ENCODE data around the gene SLC35F3. TPM values are rescaled to one million over a fixed set of nuclear protein-coding genes. Genes with fewer than 3 reads are reported as not detected.
"Not testable (repeated sequence)": the region's sequence is repeated elsewhere in the genome, so short reads cannot be mapped to it uniquely, and the experiment has no call there.

The SLC35F3 gene
- total RNA-seq, 2 experiments from 2014 or later, result 0.59 to 0.70 TPM

DNA sequence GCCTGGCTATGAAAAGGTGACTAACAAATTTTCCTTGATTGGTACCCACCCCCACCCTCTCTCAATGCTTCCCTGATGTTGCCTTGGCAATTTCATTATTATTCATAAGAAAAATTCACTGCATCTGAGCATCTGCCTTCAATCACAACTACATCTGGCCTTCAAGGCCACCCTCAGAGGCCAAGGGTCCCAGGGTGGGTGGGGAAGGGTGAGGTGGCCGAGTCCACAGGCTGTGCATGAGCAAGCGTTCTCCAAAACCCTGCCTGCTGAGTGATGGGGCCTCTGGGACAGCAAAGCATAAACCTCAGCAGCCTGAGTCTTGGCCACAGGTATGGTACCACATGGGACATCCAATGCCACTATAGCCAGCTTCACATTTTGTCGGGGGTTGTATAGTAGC is 198.7 kb downstream of the SLC35F3 start:
- no peak overlapping the region for H3K4me3 Mint-ChIP-seq
- H3K27ac Mint-ChIP-seq, result no peak overlapping the region
- no peak for DNase-seq
- H3K36me3 Mint-ChIP-seq, result no peaks in the 10 kb centered on the region
- H3K9me3 Mint-ChIP-seq, result no peaks in the 10 kb centered on the region
- CTCF ChIA-PET, result interaction anchor here (1.4 kb wide), 1 partner anchor 11 kb away, joined by 5 read pairs; no protein-coding TSS in a partner anchor
- POLR2A ChIA-PET, result no interaction called here
- H3K27me3 Mint-ChIP-seq, result peaks cover 23% of the 10 kb centered on the region
- intact Hi-C loops (cut with micrococcal nuclease), result no loop called here
- no peaks in the 10 kb centered on the region for H3K4me1 Mint-ChIP-seq (ENCODE audit: low read depth)

DNA sequence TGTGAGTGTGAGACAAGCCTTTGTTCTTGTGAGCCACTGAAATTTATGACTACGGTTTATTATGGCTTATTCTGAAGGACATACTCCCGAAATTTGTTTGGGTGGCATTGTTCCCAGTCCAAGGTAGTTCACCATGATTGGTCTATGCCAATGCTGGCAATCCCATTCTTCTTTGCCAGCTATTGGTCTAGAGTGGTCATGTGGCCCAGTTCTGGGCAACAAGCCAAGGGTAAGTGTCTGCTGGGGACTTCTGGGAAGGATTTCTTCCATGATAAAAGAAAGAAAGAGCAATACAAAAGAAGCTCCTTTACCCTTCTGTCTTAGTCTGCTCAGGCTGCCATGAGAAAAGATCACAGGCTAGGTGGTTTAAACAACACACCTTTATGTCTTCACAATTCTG is 201.6 kb downstream of the SLC35F3 start:
- H3K27ac Mint-ChIP-seq, result no peak overlapping the region
- ChIA-PET CTCF (interaction anchor here (1.7 kb wide), 1 partner anchor 9 kb away, joined by 9 read pairs; no protein-coding TSS in a partner anchor), POLR2A (no interaction called here)
- intact Hi-C loops (cut with micrococcal nuclease), result no loop called here
- peaks cover 20% of the 10 kb centered on the region for H3K27me3 Mint-ChIP-seq
- no peaks in the 10 kb centered on the region for H3K4me1 Mint-ChIP-seq (ENCODE audit: low read depth)
- H3K9me3 Mint-ChIP-seq, result no peaks in the 10 kb centered on the region
- DNase-seq, result no peak
- H3K36me3 Mint-ChIP-seq, result no peaks in the 10 kb centered on the region
- H3K4me3 Mint-ChIP-seq, result no peak overlapping the region

DNA sequence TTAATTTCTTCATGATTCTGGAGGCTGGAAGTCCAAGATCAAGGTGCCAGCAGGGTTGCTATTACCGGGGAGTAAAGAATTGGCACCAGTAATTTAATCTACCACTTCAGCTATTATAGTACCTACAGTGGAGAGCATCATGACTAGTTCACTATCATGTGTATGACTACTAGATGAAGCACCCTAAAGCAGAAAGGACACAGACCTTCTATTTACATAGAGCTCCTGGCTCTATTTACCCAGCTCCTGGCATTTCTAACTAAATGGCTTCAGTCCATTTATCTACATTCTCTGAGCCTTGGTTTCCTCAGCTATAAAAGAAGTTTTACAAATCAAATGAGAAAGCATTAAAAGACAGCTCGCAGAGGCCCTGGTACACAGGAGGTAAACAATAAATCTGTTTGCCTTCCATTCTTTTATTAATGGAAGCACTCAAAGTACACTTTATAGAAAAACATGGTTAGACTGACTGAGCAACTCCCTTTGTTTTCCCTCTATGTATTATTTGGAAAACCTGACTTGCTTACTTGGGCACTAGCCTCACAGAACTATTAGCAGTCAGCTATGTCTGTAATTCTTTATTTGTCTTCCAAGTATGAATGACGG is 203.0 kb downstream of the SLC35F3 start:
- no peaks in the 10 kb centered on the region for H3K36me3 Mint-ChIP-seq
- DNase-seq, result no peak
- CTCF ChIA-PET, result interaction anchor here (0.8 to 1.6 kb wide), 3 partner anchors 9 to 221 kb away, joined by 3 to 8 read pairs (median 3); no protein-coding TSS in a partner anchor
- H3K4me3 Mint-ChIP-seq, result no peak overlapping the region
- intact Hi-C loops (cut with micrococcal nuclease), result no loop called here
- H3K27me3 Mint-ChIP-seq, result peaks cover 9% of the 10 kb centered on the region
- no peaks in the 10 kb centered on the region for H3K9me3 Mint-ChIP-seq
- H3K4me1 Mint-ChIP-seq (ENCODE audit: low read depth), result no peaks in the 10 kb centered on the region
- H3K27ac Mint-ChIP-seq, result no peak overlapping the region
- POLR2A ChIA-PET, result no interaction called here

GRCh38 chr1:234108921-234109320 is 204.4 kb downstream of the SLC35F3 start:
- Mint-ChIP-seq H3K4me3 (no peak overlapping the region), H3K27me3 (peaks cover 4% of the 10 kb centered on the region), H3K27ac (no peak overlapping the region), H3K4me1 (ENCODE audit: low read depth) (no peaks in the 10 kb centered on the region), H3K36me3 (no peaks in the 10 kb centered on the region), H3K9me3 (no peaks in the 10 kb centered on the region)
- intact Hi-C loops (cut with micrococcal nuclease), result no loop called here
- ChIA-PET POLR2A (no interaction called here), CTCF (interaction anchor here (1.1 kb wide), 1 partner anchor 15 kb away, joined by 3 read pairs; no protein-coding TSS in a partner anchor)
- no peak for DNase-seq

- ChIA-PET CTCF (interaction anchor here (1.1 kb wide), 1 partner anchor 14 kb away, joined by 3 read pairs; no protein-coding TSS in a partner anchor), POLR2A (no interaction called here)
- Mint-ChIP-seq H3K4me1 (ENCODE audit: low read depth) (peaks cover 2% of the 10 kb centered on the region), H3K27me3 (peaks cover 4% of the 10 kb centered on the region), H3K36me3 (no peaks in the 10 kb centered on the region), H3K27ac (no peak overlapping the region), H3K9me3 (no peaks in the 10 kb centered on the region), H3K4me3 (no peak overlapping the region)
- intact Hi-C loops (cut with micrococcal nuclease), result loop anchor here (10.0 kb wide), 1 partner anchor 75 kb away; no protein-coding TSS in a partner anchor
- DNase-seq, result no peak
Observed at GRCh38 chr1:234109840-234110239, 205.4 kb downstream of the SLC35F3 start.

GRCh38 chr1:234111458-234112142 is 207.1 kb downstream of the SLC35F3 start:
- H3K4me3 Mint-ChIP-seq, result no peak overlapping the region
- H3K27me3 Mint-ChIP-seq, result peaks cover 15% of the 10 kb centered on the region
- H3K27ac Mint-ChIP-seq, result no peak overlapping the region
- peaks cover 7% of the 10 kb centered on the region for H3K4me1 Mint-ChIP-seq (ENCODE audit: low read depth)
- POLR2A ChIA-PET, result no interaction called here
- H3K36me3 Mint-ChIP-seq, result no peaks in the 10 kb centered on the region
- no peak for DNase-seq
- no peaks in the 10 kb centered on the region for H3K9me3 Mint-ChIP-seq
- CTCF ChIA-PET, result interaction anchor here (1.0 to 1.9 kb wide), 4 partner anchors 9 to 718 kb away, joined by 3 to 10 read pairs (median 3); no protein-coding TSS in a partner anchor
- intact Hi-C loops (cut with micrococcal nuclease), result loop anchor here (10.0 kb wide), 1 partner anchor 73 kb away; no protein-coding TSS in a partner anchor

- H3K27me3 Mint-ChIP-seq, result peaks cover 15% of the 10 kb centered on the region
- DNase-seq, result peak; percentile 38
- no peak overlapping the region for H3K27ac Mint-ChIP-seq
- H3K4me3 Mint-ChIP-seq, result peak overlapping the region; percentile 25
- H3K9me3 Mint-ChIP-seq, result no peaks in the 10 kb centered on the region
- peaks cover 7% of the 10 kb centered on the region for H3K4me1 Mint-ChIP-seq (ENCODE audit: low read depth)
- H3K36me3 Mint-ChIP-seq, result no peaks in the 10 kb centered on the region
- intact Hi-C loops (cut with micrococcal nuclease), result loop anchor here (1.0 to 10.0 kb wide), 4 partner anchors 40 to 295 kb away; no protein-coding TSS in a partner anchor
- CTCF ChIA-PET, result interaction anchor here (0.8 to 7.1 kb wide), 19 partner anchors 9 to 254 kb away, joined by 3 to 63 read pairs (median 3); no protein-coding TSS in a partner anchor
- POLR2A ChIA-PET, result no interaction called here
Observed at GRCh38 chr1:234114648-234115307, 210.3 kb downstream of the SLC35F3 start.

DNA sequence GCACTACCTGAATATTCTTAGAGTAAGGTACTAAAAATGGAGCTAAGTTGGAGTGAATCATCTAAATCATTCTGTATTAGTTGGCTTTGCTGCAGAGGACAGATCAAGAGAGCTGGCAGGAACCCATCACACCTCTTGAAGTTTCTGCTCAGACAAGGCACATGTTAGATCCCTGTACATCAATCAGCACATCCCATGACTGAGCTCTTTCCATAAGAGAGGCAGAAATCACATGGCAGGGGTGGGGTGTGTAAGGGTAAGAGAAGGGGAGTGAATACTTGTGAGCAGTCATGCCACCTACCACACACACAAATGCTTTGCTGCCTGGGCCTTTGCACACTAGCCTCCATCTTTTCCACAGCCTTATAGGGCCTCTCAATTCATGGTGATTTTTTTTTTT is 214.4 kb downstream of the SLC35F3 start:
- intact Hi-C loops (cut with micrococcal nuclease), result loop anchor here (10.0 kb wide), 1 partner anchor 66 kb away; no protein-coding TSS in a partner anchor
- Mint-ChIP-seq H3K9me3 (peaks cover 2% of the 10 kb centered on the region), H3K4me3 (no peak overlapping the region), H3K4me1 (ENCODE audit: low read depth) (peaks cover 7% of the 10 kb centered on the region), H3K27me3 (peaks cover 13% of the 10 kb centered on the region), H3K27ac (no peak overlapping the region), H3K36me3 (no peaks in the 10 kb centered on the region)
- DNase-seq, result no peak
- CTCF ChIA-PET, result interaction anchor here (1.0 to 7.1 kb wide), 2 partner anchors 9 to 191 kb away, joined by 4 to 63 read pairs; no protein-coding TSS in a partner anchor
- POLR2A ChIA-PET, result interaction anchor here (0.7 kb wide), 1 partner anchor 194 kb away, joined by 3 read pairs; no protein-coding TSS in a partner anchor

DNA sequence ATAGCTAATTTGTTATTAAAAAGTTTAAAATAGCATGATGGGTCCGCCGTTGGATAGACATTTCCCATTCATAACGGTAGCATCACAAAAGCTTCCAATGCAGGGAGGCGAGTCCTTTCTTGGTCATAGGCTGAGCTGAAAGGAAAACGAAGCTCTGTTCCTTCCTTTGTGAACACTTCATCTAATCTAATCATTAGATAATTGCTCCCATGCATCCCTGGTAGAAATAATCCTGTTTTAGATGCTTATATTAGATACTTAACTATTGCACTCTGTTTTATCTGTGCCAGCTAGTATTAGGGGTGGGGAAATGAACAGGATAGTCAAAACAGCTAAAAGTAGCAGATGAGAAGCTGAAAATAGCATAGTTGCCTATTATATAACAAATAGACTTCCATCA is 215.0 kb downstream of the SLC35F3 start:
- intact Hi-C loops (cut with micrococcal nuclease), result loop anchor here (10.0 kb wide), 1 partner anchor 65 kb away; no protein-coding TSS in a partner anchor
- CTCF ChIA-PET, result interaction anchor here (1.0 to 7.1 kb wide), 2 partner anchors 9 to 191 kb away, joined by 4 to 63 read pairs; no protein-coding TSS in a partner anchor
- Mint-ChIP-seq H3K4me1 (ENCODE audit: low read depth) (peaks cover 7% of the 10 kb centered on the region), H3K4me3 (no peak overlapping the region), H3K36me3 (no peaks in the 10 kb centered on the region), H3K9me3 (peaks cover 2% of the 10 kb centered on the region), H3K27me3 (peaks cover 16% of the 10 kb centered on the region), H3K27ac (no peak overlapping the region)
- POLR2A ChIA-PET, result interaction anchor here (0.7 kb wide), 1 partner anchor 193 kb away, joined by 3 read pairs; no protein-coding TSS in a partner anchor
- no peak for DNase-seq

DNA sequence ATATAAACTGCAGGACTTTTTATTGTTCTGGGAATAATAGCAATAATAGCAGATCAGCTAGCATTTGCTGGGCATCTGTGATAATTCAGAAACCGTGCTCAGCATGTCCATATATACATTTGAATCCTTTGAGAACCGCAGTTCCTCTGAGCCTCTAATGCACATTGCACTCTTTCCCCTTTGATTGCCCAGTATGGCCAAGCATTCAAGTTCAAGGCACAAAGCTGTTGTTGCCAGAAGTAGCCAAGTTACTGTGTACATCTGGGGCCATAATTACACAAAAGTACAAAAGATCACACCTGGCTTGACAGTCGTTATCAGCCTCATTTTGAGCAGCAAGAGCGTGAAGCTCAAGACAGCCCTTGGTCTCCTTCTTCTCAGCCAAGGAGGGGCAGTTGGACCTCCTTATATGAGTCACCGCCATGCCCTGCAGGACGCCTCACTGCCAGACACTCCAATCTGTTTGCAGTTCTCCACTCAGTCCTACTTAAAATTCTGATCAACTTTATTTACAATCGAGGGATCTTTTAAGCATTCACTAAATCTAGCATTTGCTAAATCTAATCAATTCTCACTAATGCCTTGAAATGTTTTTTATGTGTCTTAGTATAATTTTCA is 216.0 kb downstream of the SLC35F3 start:
- H3K9me3 Mint-ChIP-seq, result peaks cover 2% of the 10 kb centered on the region
- no peak for DNase-seq
- no peaks in the 10 kb centered on the region for H3K4me1 Mint-ChIP-seq (ENCODE audit: low read depth)
- no peak overlapping the region for H3K27ac Mint-ChIP-seq
- H3K36me3 Mint-ChIP-seq, result no peaks in the 10 kb centered on the region
- peaks cover 18% of the 10 kb centered on the region for H3K27me3 Mint-ChIP-seq
- no peak overlapping the region for H3K4me3 Mint-ChIP-seq
- intact Hi-C loops (cut with micrococcal nuclease), result no loop called here
- CTCF ChIA-PET, result no interaction called here
- POLR2A ChIA-PET, result no interaction called here

DNA sequence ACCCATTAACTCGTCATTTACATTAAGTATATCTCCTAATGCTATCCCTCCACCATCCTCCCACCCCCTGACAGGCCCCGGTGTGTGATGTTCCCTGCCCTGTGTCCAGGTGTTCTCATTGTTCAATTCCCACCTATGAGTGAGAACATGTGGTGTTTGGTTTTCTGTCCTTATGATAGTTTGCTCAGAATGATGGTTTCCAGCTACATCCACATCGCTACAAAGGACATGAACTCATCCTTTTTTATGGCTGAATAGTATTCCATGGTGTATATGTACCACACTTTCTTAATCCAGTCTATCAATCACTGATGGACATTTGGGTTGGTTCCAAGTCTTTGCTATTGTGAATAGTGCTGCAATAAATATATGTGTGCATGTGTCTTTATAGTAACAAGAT is 217.2 kb downstream of the SLC35F3 start:
- POLR2A ChIA-PET, CTCF ChIA-PET, DNase-seq: not testable (repeated sequence)

More for the DNA sequence above, 217.2 kb downstream of the SLC35F3 start:
- H3K4me3 Mint-ChIP-seq; intact Hi-C loops (cut with micrococcal nuclease); H3K4me1 Mint-ChIP-seq (ENCODE audit: low read depth); H3K9me3 Mint-ChIP-seq; H3K27ac Mint-ChIP-seq; H3K36me3 Mint-ChIP-seq: not testable (repeated sequence)
- H3K27me3 Mint-ChIP-seq, result peaks cover 24% of the 10 kb centered on the region

All from activated CD4-positive, alpha-beta memory T cell treated with anti-CD3 and anti-CD28 coated beads for 36 hours (primary cell).